GM23248 (cell line): ENCODE data around the gene PTBP1. TPM values are rescaled to one million over a fixed set of nuclear protein-coding genes. Genes with fewer than 3 reads are reported as not detected.

Experiments
- DNase-seq: peaks from one replicate; pipeline ENCODE4 v3.0.0-alpha.2; 2015
- H2AFZ ChIP-seq: fragments of 200-600 bp; sonication (generic); 2 replicates; pipeline ENCODE4 v1.6.1; 2016; ENCODE audit warnings: antibody characterized with exemption
- H3F3A ChIP-seq: fragments of 200-600 bp; sonication (generic); 2 replicates; pipeline ENCODE4 v1.6.1; 2016; ENCODE audit warnings: mild to moderate bottlenecking, antibody characterized with exemption, mixed run types; ENCODE audit not compliant: insufficient read depth
- H3K27ac ChIP-seq: fragments of 200-600 bp; sonication (generic); 2 replicates; pipeline ENCODE4 v1.5.1; 2016; ENCODE audit warnings: mild to moderate bottlenecking
- H3K27me3 ChIP-seq: fragments of 200-600 bp; sonication (generic); replicated peaks from 2 replicates; pipeline ENCODE4 v1.6.1; 2016; ENCODE audit warnings: mild to moderate bottlenecking; ENCODE audit not compliant: insufficient read depth
- H3K36me3 ChIP-seq: fragments of 200-600 bp; sonication (generic); 2 replicates; pipeline ENCODE4 v1.6.1; 2016; ENCODE audit warnings: low read depth, mild to moderate bottlenecking
- H3K4me1 ChIP-seq: fragments of 200-600 bp; sonication (generic); 2 replicates; pipeline ENCODE4 v1.6.1; 2016; ENCODE audit warnings: mild to moderate bottlenecking; ENCODE audit not compliant: insufficient read depth
- H3K4me2 ChIP-seq: fragments of 200-600 bp; sonication (generic); one replicate; pipeline ENCODE4 v1.6.1; 2016; ENCODE audit warnings: mild to moderate bottlenecking; ENCODE audit not compliant: unreplicated experiment
- H3K4me3 ChIP-seq: fragments of 200-600 bp; sonication (generic); 2 replicates; pipeline ENCODE4 v1.5.1; 2016; ENCODE audit warnings: mild to moderate bottlenecking
- H3K79me2 ChIP-seq: fragments of 200-600 bp; sonication (generic); 2 replicates; pipeline ENCODE4 v1.6.1; 2016; ENCODE audit warnings: mild to moderate bottlenecking; ENCODE audit not compliant: insufficient read depth
- H3K9ac ChIP-seq: fragments of 200-600 bp; sonication (generic); 2 replicates; pipeline ENCODE4 v1.6.1; 2016; ENCODE audit warnings: mild to moderate bottlenecking
- H3K9me2 ChIP-seq: fragments of 200-600 bp; sonication (generic); 2 replicates; pipeline ENCODE4 v1.6.1; 2016; ENCODE audit warnings: mixed run types, mild to moderate bottlenecking, moderate library complexity; ENCODE audit not compliant: insufficient read depth
- H3K9me3 ChIP-seq: fragments of 200-600 bp; sonication (generic); one replicate; pipeline ENCODE4 v1.6.1; 2017; ENCODE audit warnings: low read depth
- H4K20me1 ChIP-seq: fragments of 200-600 bp; sonication (generic); 2 replicates; pipeline ENCODE4 v1.6.0; 2016; ENCODE audit not compliant: insufficient read depth
- EZH2 ChIP-seq: fragments of 200-600 bp; sonication (generic); IDR thresholded peaks from 2 replicates; pipeline ENCODE4 v1.6.1; 2018; ENCODE audit warnings: antibody characterized with exemption, mild to moderate bottlenecking; ENCODE audit not compliant: insufficient read depth, poor library complexity, severe bottlenecking
- EZH2phosphoT487 ChIP-seq: fragments of 200-600 bp; sonication (generic); IDR thresholded peaks from 2 replicates; pipeline ENCODE4 v1.6.1; 2018; ENCODE audit warnings: antibody characterized with exemption, moderate library complexity, mild to moderate bottlenecking, low read depth; ENCODE audit not compliant: insufficient read depth
- WGBS, 2 experiments: methylation state at CpG; one replicate each; pipeline ENCODE4 v1.1.6; 2015 to 2017; ENCODE audit warnings: low lambda C conversion rate in 2 of 2, low coverage in 1 of 2; ENCODE audit errors: missing lambda C conversion rate in 2 of 2; 5-methylcytosine and 5-hydroxymethylcytosine counted together
- in situ Hi-C: fragments of 300-500 bp; cut with MboI; formaldehyde crosslinking; loops from 2 replicates; pipeline ENCODE4 v1.15.0; 2020
- polyA plus RNA-seq: library from polyadenylated mRNA; unstranded; fragments of >200 nt; fragmentation: Nextera tagmentation; extraction: Ambion mirVana; gene quantifications from 2 replicates; pipeline ENCODE4 v1.2.1, GENCODE V29; 2016
- total RNA-seq: library from RNA; depleted of rRNA; stranded (reverse); fragments of >200 nt; shearing (Covaris generic); gene quantifications from 2 replicates; pipeline ENCODE4 v1.2.3, GENCODE V29; 2014

PTBP1 gene
- total and polyA plus RNA-seq, 2 experiments from 2014 or later, result 160 to 175 TPM

DNA sequence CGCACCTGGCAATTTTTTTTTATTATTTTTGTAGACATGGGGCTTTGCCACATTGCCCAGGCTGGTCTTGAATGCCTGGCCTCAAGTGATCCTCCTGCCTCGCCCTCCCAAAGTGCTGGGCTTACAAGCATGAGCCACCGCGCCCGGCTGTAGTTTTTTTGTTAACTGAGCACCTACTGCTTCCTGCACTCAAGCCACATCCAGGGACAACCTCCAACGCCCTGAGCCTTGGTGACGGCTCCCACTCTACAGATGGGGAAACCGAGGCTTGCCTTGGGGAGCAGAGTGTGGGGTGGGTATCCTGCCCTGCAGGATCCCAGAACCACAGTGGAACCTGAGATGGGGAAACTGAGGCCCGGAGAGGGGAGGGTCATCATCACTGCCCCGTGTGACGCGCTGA, 57.9 kb downstream of the PTBP1 start:
- Histone ChIP-seq H3K4me1 (peaks cover 10% of the 10 kb centered on the region), H3K4me2 (no peak overlapping the region), H3K79me2 (no peaks in the 10 kb centered on the region), H4K20me1 (no peaks in the 10 kb centered on the region), H3K9me3 (no peaks in the 10 kb centered on the region), H2AFZ (no peak overlapping the region), H3K4me3 (no peak overlapping the region), H3K27me3 (no peaks in the 10 kb centered on the region), H3K9ac (no peak overlapping the region), H3K27ac (no peak overlapping the region), H3K9me2 (no peaks in the 10 kb centered on the region), H3K36me3 (no peaks in the 10 kb centered on the region), H3F3A (no peaks in the 10 kb centered on the region)
- no peak for TF ChIP-seq EZH2
- TF ChIP-seq EZH2phosphoT487, result no peak
- WGBS, 2 experiments, result 82 to 88% methylated on average over 12 of the region's 12 CpGs
- in situ Hi-C loops, result no loop called here
- DNase-seq, result no peak

DNA sequence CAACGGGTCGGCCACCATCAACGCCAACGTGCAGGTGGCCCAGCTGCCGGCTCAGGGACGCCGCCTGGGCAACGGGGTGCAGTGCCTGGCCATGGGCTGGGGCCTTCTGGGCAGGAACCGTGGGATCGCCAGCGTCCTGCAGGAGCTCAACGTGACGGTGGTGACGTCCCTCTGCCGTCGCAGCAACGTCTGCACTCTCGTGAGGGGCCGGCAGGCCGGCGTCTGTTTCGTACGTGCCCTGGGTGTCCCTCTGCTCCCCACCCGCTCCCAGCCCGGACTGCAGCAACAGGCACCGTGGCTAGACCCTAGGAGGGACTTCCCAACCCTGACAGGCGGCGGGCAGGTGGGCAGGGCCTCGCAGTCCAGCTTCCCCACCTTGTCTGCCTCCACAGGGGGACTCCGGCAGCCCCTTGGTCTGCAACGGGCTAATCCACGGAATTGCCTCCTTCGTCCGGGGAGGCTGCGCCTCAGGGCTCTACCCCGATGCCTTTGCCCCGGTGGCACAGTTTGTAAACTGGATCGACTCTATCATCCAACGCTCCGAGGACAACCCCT, 58.4 kb downstream of the PTBP1 start:
- Histone ChIP-seq H3K9ac (no peak overlapping the region), H3K4me3 (no peak overlapping the region), H2AFZ (no peak overlapping the region), H3K9me3 (no peaks in the 10 kb centered on the region), H3K27ac (no peak overlapping the region), H3F3A (no peaks in the 10 kb centered on the region), H3K36me3 (no peaks in the 10 kb centered on the region), H4K20me1 (no peaks in the 10 kb centered on the region), H3K79me2 (no peaks in the 10 kb centered on the region), H3K9me2 (no peaks in the 10 kb centered on the region), H3K4me1 (peaks cover 10% of the 10 kb centered on the region), H3K27me3 (no peaks in the 10 kb centered on the region), H3K4me2 (no peak overlapping the region)
- 83 to 89% methylated on average over 31 to 40 of the region's 40 CpGs for WGBS, 2 experiments
- TF ChIP-seq EZH2 (no peak), EZH2phosphoT487 (no peak)
- DNase-seq, result no peak
- in situ Hi-C loops, result no loop called here

DNA sequence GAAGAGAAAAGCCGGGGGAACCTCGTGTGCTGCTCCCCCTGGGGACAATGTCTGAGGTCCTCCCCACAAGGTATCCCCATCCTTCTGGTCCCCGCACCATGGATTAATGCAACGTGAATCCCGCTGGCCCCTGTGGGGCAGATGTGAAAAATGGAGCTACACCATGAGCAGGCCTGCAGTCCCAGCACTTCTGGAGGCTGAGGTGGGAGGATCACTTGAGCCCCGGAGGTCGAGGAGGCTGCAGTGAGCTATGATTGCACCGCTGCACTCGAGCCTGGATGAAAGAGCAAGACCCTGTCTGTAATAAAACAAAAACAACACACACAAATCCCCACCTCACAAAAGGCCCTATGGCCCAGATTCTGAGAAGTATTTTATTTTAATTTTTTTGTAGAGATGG, 61.0 kb downstream of the PTBP1 start:
- Histone ChIP-seq H4K20me1 (no peaks in the 10 kb centered on the region), H3K36me3 (no peaks in the 10 kb centered on the region), H3K79me2 (no peaks in the 10 kb centered on the region), H3K4me1 (peaks cover 6% of the 10 kb centered on the region), H3K27me3 (no peaks in the 10 kb centered on the region), H3K4me3 (no peak overlapping the region), H3K27ac (no peak overlapping the region), H3K9me3 (no peaks in the 10 kb centered on the region), H2AFZ (no peak overlapping the region), H3K4me2 (no peak overlapping the region), H3F3A (no peaks in the 10 kb centered on the region), H3K9ac (no peak overlapping the region), H3K9me2 (no peaks in the 10 kb centered on the region)
- DNase-seq, result no peak
- TF ChIP-seq EZH2phosphoT487 (no peak), EZH2 (no peak)
- in situ Hi-C loops, result no loop called here
- 68 to 71% methylated on average over 9 of the region's 9 CpGs for WGBS, 2 experiments

DNA sequence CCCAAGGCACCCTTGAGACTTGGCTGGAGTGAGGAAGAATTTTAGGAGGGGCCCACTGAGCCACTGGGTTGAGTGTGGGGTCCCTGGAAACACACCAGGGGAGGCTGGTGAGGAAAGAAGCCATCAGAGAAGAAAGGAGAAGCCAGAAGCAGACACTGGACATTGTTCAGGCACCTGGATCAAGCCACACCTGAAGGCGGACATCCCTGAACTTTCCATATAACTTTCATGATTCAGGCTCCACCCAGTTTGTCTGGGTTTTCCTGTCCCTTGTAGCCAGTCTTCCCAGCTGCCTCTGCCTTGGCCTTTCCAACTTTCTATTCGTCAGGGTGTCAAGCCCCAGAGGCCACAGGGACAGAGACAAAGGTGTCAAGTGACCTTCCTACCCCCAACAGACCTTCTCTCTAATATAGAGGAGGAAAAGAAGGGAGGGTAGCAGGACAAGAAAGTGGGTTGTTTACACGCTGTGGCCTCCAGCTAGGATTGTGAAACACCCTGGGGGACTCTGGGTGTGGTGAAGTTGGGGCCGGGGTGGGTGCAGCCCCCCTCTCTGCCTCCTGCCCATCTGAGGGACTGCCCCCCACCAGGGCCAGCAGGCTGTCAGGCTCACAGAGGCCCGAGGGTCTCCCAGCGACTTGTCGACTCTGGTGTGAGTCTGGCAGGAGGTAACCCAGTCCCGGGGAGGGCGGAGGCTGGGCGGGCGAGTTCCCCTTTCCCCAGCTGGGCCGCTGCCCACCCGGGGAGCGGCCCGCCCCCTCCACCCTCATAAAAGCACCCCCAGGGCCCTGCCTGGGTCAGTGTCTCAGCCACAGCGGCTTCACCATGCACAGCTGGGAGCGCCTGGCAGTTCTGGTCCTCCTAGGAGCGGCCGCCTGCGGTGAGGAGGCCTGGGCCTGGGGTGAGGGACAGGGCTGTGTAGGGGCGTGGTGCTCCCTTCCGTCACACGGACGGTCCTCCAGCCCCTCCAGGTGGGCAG, 61.9 kb downstream of the PTBP1 start, which contains the start of gene CFD:
Gene CFD, plus strand, starts transcription at position 797 of the 976 bp plus-strand sequence. Its CDS starts 26 bp downstream, at position 823.
- H3K79me2 ChIP-seq, result no peaks in the 10 kb centered on the region
- peaks cover 6% of the 10 kb centered on the region for H3K4me1 ChIP-seq
- in situ Hi-C loops, result no loop called here
- H3F3A ChIP-seq, result no peaks in the 10 kb centered on the region
- WGBS, 2 experiments, result 15 to 17% methylated on average over 12 to 24 of the region's 24 CpGs
- DNase-seq, result peak; percentile 36
- no peak within 1 kb of the TSS for H3K27ac ChIP-seq
- H2AFZ ChIP-seq, result peak within 1 kb of the TSS; percentile 50
- TF ChIP-seq EZH2 (no peak), EZH2phosphoT487 (no peak)
- peak within 1 kb of the TSS; percentile 42 for H3K9ac ChIP-seq
- H3K36me3 ChIP-seq, result no peaks in the 10 kb centered on the region
- no peaks in the 10 kb centered on the region for H4K20me1 ChIP-seq
- H3K4me3 ChIP-seq, result peak within 1 kb of the TSS; percentile 43
- no peaks in the 10 kb centered on the region for H3K9me3 ChIP-seq
- no peaks in the 10 kb centered on the region for H3K9me2 ChIP-seq
- H3K27me3 ChIP-seq, result no peaks in the 10 kb centered on the region
- peak within 1 kb of the TSS; percentile 24 for H3K4me2 ChIP-seq
